K562 (cell line): ENCODE measurements around the gene MPL. TPM values are rescaled to one million over a fixed set of nuclear protein-coding genes. Genes with fewer than 3 reads are reported as not detected.

Source experiments
- C11orf30 ChIP-seq: fragments of 450-650 bp; IDR thresholded peaks from 2 replicates; pipeline ENCODE4 v1.6.1; 2016; ENCODE audit warnings: low read depth, mild to moderate bottlenecking
- E2F5 ChIP-seq: sonication (generic); formaldehyde crosslinking; IDR thresholded peaks from 2 replicates; pipeline ENCODE4 v1.8.0; 2022; ENCODE audit warnings: mild to moderate bottlenecking, missing genetic modification reagents
- MGA ChIP-seq: fragments of 450-650 bp; IDR thresholded peaks from 2 replicates; pipeline ENCODE4 v1.6.1; 2016; ENCODE audit warnings: mild to moderate bottlenecking, moderate library complexity
- NR2C1 ChIP-seq, 2 experiments: fragments of 450-650 bp; IDR thresholded peaks; 2 replicates each; pipeline ENCODE4 v1.6.1; 2017; ENCODE audit warnings: mild to moderate bottlenecking in 2 of 2, antibody characterized with exemption in 1 of 2, inconsistent platforms in 1 of 2, missing compliant biosample characterization in 1 of 2, missing genetic modification characterization in 1 of 2
- SFPQ ChIP-seq: fragments of 200-400 bp; formaldehyde crosslinking; IDR thresholded peaks from 2 replicates; pipeline ENCODE4 v1.6.1; 2017; ENCODE audit warnings: mild to moderate bottlenecking, low read depth, low read length, moderate library complexity
- TOE1 ChIP-seq, 2 experiments: fragments of 450-650 bp in 1 of 2; sonication (generic) in 1 of 2; formaldehyde crosslinking in 1 of 2; IDR thresholded peaks; 2 replicates each; pipeline versions ENCODE4 v1.7.1 to v1.8.0; 2016 to 2022; ENCODE audit warnings: borderline replicate concordance in 2 of 2, mild to moderate bottlenecking in 2 of 2, antibody characterized with exemption in 1 of 2, inconsistent platforms in 1 of 2, low read depth in 1 of 2, missing genetic modification reagents in 1 of 2, moderate library complexity in 1 of 2
- U2AF1 ChIP-seq: fragments of 200-400 bp; formaldehyde crosslinking; optimal IDR thresholded peaks from 2 replicates; pipeline ENCODE3; 2017; ENCODE audit warnings: mild to moderate bottlenecking, low read depth, low read length, moderate library complexity
- YY1 ChIP-seq, 3 experiments: IDR thresholded peaks; 2 replicates each; pipeline ENCODE4 v1.6.1; 2011; ENCODE audit warnings: low read length in 2 of 3, mild to moderate bottlenecking in 2 of 3, moderate library complexity in 2 of 3, borderline replicate concordance in 1 of 3, control low read depth in 1 of 3, low read depth in 1 of 3; ENCODE audit not compliant: insufficient read depth in 3 of 3, insufficient replicate concordance in 2 of 3, control insufficient read depth in 1 of 3, insufficient read length in 1 of 3; ENCODE audit errors: extremely low read depth in 1 of 3
- ZNF354B ChIP-seq: fragments of 250-450 bp; sonication (Bioruptor Pico); IDR thresholded peaks from 2 replicates; pipeline ENCODE4 v1.4.0; 2020
- polyA plus RNA-seq, 8 experiments: library from polyadenylated mRNA; depleted of rRNA in 4 of 8; stranded (reverse) in 5 of 8; unstranded in 3 of 8; fragments of >200 nt; fragmentation: Nextera tagmentation in 2 of 8; fragmentation: Illumina TruSeq in 1 of 8; extraction: Ambion mirVana in 2 of 8; extraction: Trizol in 1 of 8; gene quantifications; 2 replicates each; pipeline versions ENCODE4 v1.2.1 to v1.2.3, GENCODE V29; 2011 to 2014; ENCODE audit warnings: inconsistent platforms in 1 of 8, missing spikeins in 1 of 8
- total RNA-seq, 7 experiments: library from RNA; depleted of rRNA in 6 of 7; stranded (reverse); fragments of >200 nt in 6 of 7; fragmentation: Illumina TruSeq in 2 of 7; extraction: Trizol in 2 of 7; gene quantifications; 2 replicates each; pipeline versions ENCODE4 v1.2.1 to v1.2.3, GENCODE V29; 2011 to 2021; ENCODE audit warnings: low replicate concordance in 1 of 7

Gene MPL
- total and polyA plus RNA-seq, 9 of the 15 experiments (the other 6 are each of a cell fraction or from before 2014, with no cell fraction given) = not detected

GRCh38 chr1:43344267-43344850, 6.7 kb downstream of the MPL start (continued):
- TF ChIP-seq MGA = 0 out of 2 replicates have a peak, but pooled peaks have one; percentile 29
- no peak for TF ChIP-seq ZNF354B (CRISPR knock-in tag)
- TF ChIP-seq E2F5 (CRISPR knock-in tag) = no peak
- TF ChIP-seq TOE1 (IDR thresholded peaks at IDR 0.05; ENCODE audit: borderline replicate concordance) = no peak
- TF ChIP-seq TOE1 (CRISPR knock-in tag; IDR thresholded peaks at IDR 0.05; ENCODE audit: borderline replicate concordance, low read depth) = no peak
- TF ChIP-seq NR2C1 (IDR thresholded peaks at IDR 0.05) = no peak
- TF ChIP-seq NR2C1 (tag; IDR thresholded peaks at IDR 0.05) = no peak
- no peak for TF ChIP-seq YY1 (IDR thresholded peaks at IDR 0.05; ENCODE audit: borderline replicate concordance in 1 of 3, control insufficient read depth in 1 of 3, extremely low read depth in 1 of 3, insufficient read depth in 3 of 3, insufficient read length in 1 of 3, insufficient replicate concordance in 2 of 3, low read depth in 1 of 3, low read length in 2 of 3)
- no peak for TF ChIP-seq C11orf30
- no peak for TF ChIP-seq SFPQ
- TF ChIP-seq U2AF1 = no peak
